PC-3 (cell line): Measurements from ENCODE around the gene NKAIN2. TPM values are rescaled to one million over a fixed set of nuclear protein-coding genes. Genes with fewer than 3 reads are reported as not detected.

ENCODE experiments used
- ATAC-seq: fragments of 200-7000 bp; cut with Tn5 transposase; 2 replicates; pipeline ENCODE4 v1.9.1; 2020; ENCODE audit warnings: mild to moderate bottlenecking, moderate library complexity
- BruUV-seq: library from RNA; stranded (reverse); fragments of 400-500 nt; replicated peaks from 2 replicates; lab custom pipeline; 2021; lab: Mats Ljungman, UMichigan
- CTCF ChIA-PET: fragments of 300-600 bp; sonication (Branson Sonifier 250); formaldehyde crosslinking; loops from one replicate; lab custom pipeline; 2022; ENCODE audit warnings: antibody characterized with exemption; lab: Charles Lee
- POLR2A ChIA-PET: fragments of 300-600 bp; sonication (Branson Sonifier 250); formaldehyde crosslinking; loops from one replicate; lab custom pipeline; 2022; ENCODE audit warnings: antibody characterized with exemption; ENCODE audit not compliant: unreplicated experiment; lab: Charles Lee
- DNase-seq: peaks from one replicate; pipeline ENCODE4 v3.0.0-alpha.2; 2015
- H2AFZ ChIP-seq: fragments of 300-600 bp; sonication (generic); 2 replicates; pipeline ENCODE4 v1.6.0; 2016; ENCODE audit warnings: antibody characterized with exemption, low read length
- H3F3A ChIP-seq: fragments of 300-600 bp; sonication (generic); one replicate; pipeline ENCODE4 v1.6.0; 2017; ENCODE audit warnings: antibody characterized with exemption, low read length, control low read depth, mild to moderate bottlenecking; ENCODE audit not compliant: unreplicated experiment
- H3K27ac ChIP-seq: fragments of 300-600 bp; sonication (generic); 2 replicates; pipeline ENCODE4 v1.5.1; 2016; ENCODE audit warnings: mild to moderate bottlenecking, low read length
- H3K27me3 ChIP-seq: fragments of 300-600 bp; sonication (generic); 2 replicates; pipeline ENCODE4 v1.6.1; 2016; ENCODE audit warnings: low read length, mixed read lengths
- H3K36me3 ChIP-seq: fragments of 300-600 bp; sonication (generic); 2 replicates; pipeline ENCODE4 v1.6.1; 2016; ENCODE audit warnings: low read depth, mixed run types, low read length, mixed read lengths
- H3K4me1 ChIP-seq: fragments of 300-600 bp; sonication (generic); 2 replicates; pipeline ENCODE4 v1.5.1; 2016; ENCODE audit warnings: low read length; ENCODE audit not compliant: insufficient read depth
- H3K4me2 ChIP-seq: fragments of 300-600 bp; sonication (generic); 2 replicates; pipeline ENCODE4 v1.6.0; 2016; ENCODE audit warnings: low read length
- H3K4me3 ChIP-seq: fragments of 300-600 bp; sonication (generic); 2 replicates; pipeline ENCODE4 v1.5.1; 2016; ENCODE audit warnings: mild to moderate bottlenecking, low read length, mixed read lengths
- H3K79me2 ChIP-seq: fragments of 300-600 bp; sonication (generic); 2 replicates; pipeline ENCODE4 v1.6.1; 2017; ENCODE audit warnings: low read length, mixed read lengths
- H3K9ac ChIP-seq: fragments of 300-600 bp; sonication (generic); 2 replicates; pipeline ENCODE4 v1.6.0; 2016; ENCODE audit warnings: mild to moderate bottlenecking, low read length
- H3K9me2 ChIP-seq: fragments of 300-600 bp; sonication (generic); replicated peaks from 2 replicates; pipeline ENCODE4 v1.6.1; 2016; ENCODE audit warnings: mixed run types, low read length, mixed read lengths
- H3K9me3 ChIP-seq: fragments of 300-600 bp; sonication (generic); 2 replicates; pipeline ENCODE4 v1.6.1; 2016; ENCODE audit warnings: low read length, mixed read lengths
- H4K20me1 ChIP-seq: fragments of 300-600 bp; sonication (generic); 2 replicates; pipeline ENCODE4 v1.6.1; 2016; ENCODE audit warnings: low read length, mixed read lengths
- EZH2 ChIP-seq: fragments of 300-600 bp; sonication (generic); IDR thresholded peaks from one replicate; pipeline ENCODE4 v1.6.1; 2017; ENCODE audit warnings: antibody characterized with exemption, mild to moderate bottlenecking, low read length; ENCODE audit not compliant: unreplicated experiment
- EZH2phosphoT487 ChIP-seq: fragments of 300-600 bp; sonication (generic); IDR thresholded peaks from 2 replicates; pipeline ENCODE4 v1.6.1; 2018; ENCODE audit warnings: mild to moderate bottlenecking, antibody characterized with exemption, low read length, borderline replicate concordance
- intact Hi-C: fragments of 100-400 bp; cut with micrococcal nuclease; formaldehyde crosslinking; loops from 2 replicates; pipeline ENCODE4 v1.9.0; 2023
- total RNA-seq: library from RNA; depleted of rRNA; stranded (reverse); fragments of >200 nt; gene quantifications from 2 replicates; pipeline ENCODE4 v1.2.3, GENCODE V29; 2014
- TF ChIP-seq, protein P1 (sequence below): fragments of 300-600 bp; sonication (generic); conservative IDR thresholded peaks from 2 replicates; pipeline ENCODE4 v1.5.1; 2017; ENCODE audit warnings: antibody characterized with exemption, low read depth, mild to moderate bottlenecking, low read length

The NKAIN2 gene
- total RNA-seq, 1 experiment from 2014 or later = not detected

DNA sequence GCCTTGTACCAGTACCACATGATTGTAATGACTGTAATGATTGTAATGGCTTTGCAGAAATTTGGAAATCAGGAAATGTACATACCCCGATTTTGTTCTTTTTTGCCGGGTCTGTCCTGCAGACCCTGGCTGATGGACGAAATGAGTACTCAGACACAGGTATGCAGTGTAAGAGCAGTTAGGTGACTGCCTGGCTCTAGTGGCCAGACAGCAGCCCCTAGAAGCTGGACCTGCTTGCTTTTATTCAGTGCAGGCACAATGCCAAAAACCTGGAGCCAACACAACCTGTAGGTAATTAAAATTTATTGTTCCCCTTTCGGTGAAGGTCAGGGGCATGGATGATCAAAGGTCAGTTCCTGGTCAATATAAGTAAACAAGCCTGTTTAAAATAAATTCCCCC is 346.0 kb downstream of the NKAIN2 start:
- H3K36me3 ChIP-seq = no peaks in the 10 kb centered on the region
- no peaks in the 10 kb centered on the region for H3F3A ChIP-seq
- BruUV-seq = no TSS peak
- DNase-seq (no peak), ATAC-seq (no peak)
- TF ChIP-seq EZH2phosphoT487 = no peak
- CTCF ChIA-PET = no interaction called here
- H3K27ac ChIP-seq = no peak overlapping the region
- H3K4me3 ChIP-seq = no peak overlapping the region
- no peaks in the 10 kb centered on the region for H4K20me1 ChIP-seq
- intact Hi-C loops = no loop called here
- POLR2A ChIA-PET = no interaction called here
- H3K4me2 ChIP-seq = no peak overlapping the region
- no peaks in the 10 kb centered on the region for H3K4me1 ChIP-seq
- no peaks in the 10 kb centered on the region for H3K9me2 ChIP-seq
- H3K9me3 ChIP-seq = no peaks in the 10 kb centered on the region
- H3K79me2 ChIP-seq = no peaks in the 10 kb centered on the region
- H2AFZ ChIP-seq = no peak overlapping the region
- H3K9ac ChIP-seq = no peak overlapping the region
- no peaks in the 10 kb centered on the region for H3K27me3 ChIP-seq

- ATAC-seq (no peak), DNase-seq (no peak)
- Histone ChIP-seq H3K4me2 (no peak overlapping the region), H3F3A (no peaks in the 10 kb centered on the region), H2AFZ (no peak overlapping the region), H3K79me2 (no peaks in the 10 kb centered on the region), H3K4me3 (no peak overlapping the region), H3K36me3 (no peaks in the 10 kb centered on the region), H3K9ac (no peak overlapping the region), H4K20me1 (no peaks in the 10 kb centered on the region), H3K4me1 (no peaks in the 10 kb centered on the region), H3K27ac (no peak overlapping the region), H3K27me3 (no peaks in the 10 kb centered on the region), H3K9me3 (no peaks in the 10 kb centered on the region), H3K9me2 (no peaks in the 10 kb centered on the region)
- no TSS peak for BruUV-seq
- intact Hi-C loops = no loop called here
- ChIA-PET POLR2A (no interaction called here), CTCF (no interaction called here)
- TF ChIP-seq EZH2 (no peak), EZH2phosphoT487 (no peak)
- TF ChIP-seq, protein P1, sequence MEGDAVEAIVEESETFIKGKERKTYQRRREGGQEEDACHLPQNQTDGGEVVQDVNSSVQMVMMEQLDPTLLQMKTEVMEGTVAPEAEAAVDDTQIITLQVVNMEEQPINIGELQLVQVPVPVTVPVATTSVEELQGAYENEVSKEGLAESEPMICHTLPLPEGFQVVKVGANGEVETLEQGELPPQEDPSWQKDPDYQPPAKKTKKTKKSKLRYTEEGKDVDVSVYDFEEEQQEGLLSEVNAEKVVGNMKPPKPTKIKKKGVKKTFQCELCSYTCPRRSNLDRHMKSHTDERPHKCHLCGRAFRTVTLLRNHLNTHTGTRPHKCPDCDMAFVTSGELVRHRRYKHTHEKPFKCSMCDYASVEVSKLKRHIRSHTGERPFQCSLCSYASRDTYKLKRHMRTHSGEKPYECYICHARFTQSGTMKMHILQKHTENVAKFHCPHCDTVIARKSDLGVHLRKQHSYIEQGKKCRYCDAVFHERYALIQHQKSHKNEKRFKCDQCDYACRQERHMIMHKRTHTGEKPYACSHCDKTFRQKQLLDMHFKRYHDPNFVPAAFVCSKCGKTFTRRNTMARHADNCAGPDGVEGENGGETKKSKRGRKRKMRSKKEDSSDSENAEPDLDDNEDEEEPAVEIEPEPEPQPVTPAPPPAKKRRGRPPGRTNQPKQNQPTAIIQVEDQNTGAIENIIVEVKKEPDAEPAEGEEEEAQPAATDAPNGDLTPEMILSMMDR = no peak
These were observed 354.4 kb downstream of the NKAIN2 start for GRCh38 chr6:124158024-124158423.

- Histone ChIP-seq H3F3A (no peaks in the 10 kb centered on the region), H2AFZ (no peak overlapping the region), H3K36me3 (no peaks in the 10 kb centered on the region), H3K27me3 (no peaks in the 10 kb centered on the region), H3K4me1 (no peaks in the 10 kb centered on the region), H3K9ac (no peak overlapping the region), H3K9me3 (no peaks in the 10 kb centered on the region), H3K4me2 (no peak overlapping the region), H3K9me2 (no peaks in the 10 kb centered on the region), H3K4me3 (no peak overlapping the region), H3K27ac (no peak overlapping the region), H3K79me2 (no peaks in the 10 kb centered on the region), H4K20me1 (no peaks in the 10 kb centered on the region)
- no peak for DNase-seq
- TF ChIP-seq EZH2 (no peak), EZH2phosphoT487 (no peak)
- TF ChIP-seq, protein P1 = no peak
- no TSS peak for BruUV-seq
- POLR2A ChIA-PET = no interaction called here
- no peak for ATAC-seq
- intact Hi-C loops = no loop called here
- CTCF ChIA-PET = no interaction called here
These were observed 360.0 kb downstream of the NKAIN2 start for GRCh38 chr6:124163676-124164075.
